Suppressor macrophage (primary cell): ENCODE measurements around the gene LAMC3.
"Not testable (repeated sequence)": the region's sequence is repeated elsewhere in the genome, so short reads cannot be mapped to it uniquely, and the experiment has no call there.

ENCODE experiments used
- DNase-seq, 4 experiments: peaks; one replicate each; pipeline ENCODE4 v3.0.0-alpha.2; 2020 to 2022

Gene LAMC3

DNA sequence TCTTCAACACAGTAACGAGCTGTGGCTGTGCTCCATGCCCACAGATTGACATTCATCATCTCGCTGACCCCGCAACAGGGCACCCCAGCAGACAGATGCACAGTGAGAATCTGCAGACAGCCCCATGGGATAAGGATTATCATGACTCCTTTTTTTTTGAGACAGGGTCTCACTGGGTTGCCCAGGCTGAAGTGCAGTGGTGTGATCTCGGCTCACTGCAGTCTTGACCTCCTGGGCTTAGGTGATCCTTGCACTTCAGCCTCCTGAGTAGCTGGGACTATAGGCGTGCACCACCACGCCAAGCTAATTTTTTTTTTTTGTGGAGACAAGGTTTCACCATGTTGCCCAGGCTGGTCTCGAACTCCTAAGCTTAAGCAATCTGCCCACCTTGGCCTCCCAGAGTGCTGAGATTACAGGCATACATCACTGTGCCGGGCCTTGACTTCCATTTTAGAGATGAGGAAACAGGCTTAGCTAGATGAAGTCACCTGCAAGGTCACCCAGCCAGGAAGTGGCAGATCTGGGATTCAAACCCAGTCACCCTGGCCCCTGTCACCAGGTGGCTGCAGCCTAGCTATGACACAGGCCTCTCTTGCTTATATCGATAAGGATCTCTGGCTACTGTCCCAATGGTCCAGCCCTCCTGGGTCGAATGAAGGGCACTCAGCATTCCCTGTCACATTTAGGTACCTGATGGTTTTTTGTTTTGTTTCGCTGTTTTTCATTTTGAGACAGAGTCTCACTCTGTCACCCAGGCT lies 92.4 kb downstream of the LAMC3 start:
- no peak for DNase-seq

GRCh38 chr9:131103024-131103423 lies 94.0 kb downstream of the LAMC3 start:
- no peak for DNase-seq

DNA sequence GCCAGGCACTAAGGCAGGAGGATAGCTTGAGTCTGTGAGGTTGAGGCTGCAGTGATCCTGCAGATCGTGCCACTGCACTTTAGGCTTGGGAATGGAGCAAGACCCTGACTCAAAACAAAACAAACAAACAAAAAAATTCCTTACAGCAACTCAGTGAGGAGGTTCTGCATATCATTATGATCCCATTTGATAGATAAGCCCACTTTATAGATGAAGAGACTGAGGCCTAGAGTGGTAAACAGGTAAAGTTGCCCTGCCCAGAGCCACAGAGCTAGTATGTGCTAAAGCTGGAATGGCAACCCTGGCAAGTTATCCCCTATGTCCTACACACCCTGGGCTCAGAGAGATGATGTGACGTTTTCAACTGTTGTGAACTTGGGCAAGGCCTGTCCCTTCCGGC lies 94.6 kb downstream of the LAMC3 start:
- no peak for DNase-seq

GRCh38 chr9:131104016-131104740 lies 95.2 kb downstream of the LAMC3 start:
- DNase-seq = no peak

DNA sequence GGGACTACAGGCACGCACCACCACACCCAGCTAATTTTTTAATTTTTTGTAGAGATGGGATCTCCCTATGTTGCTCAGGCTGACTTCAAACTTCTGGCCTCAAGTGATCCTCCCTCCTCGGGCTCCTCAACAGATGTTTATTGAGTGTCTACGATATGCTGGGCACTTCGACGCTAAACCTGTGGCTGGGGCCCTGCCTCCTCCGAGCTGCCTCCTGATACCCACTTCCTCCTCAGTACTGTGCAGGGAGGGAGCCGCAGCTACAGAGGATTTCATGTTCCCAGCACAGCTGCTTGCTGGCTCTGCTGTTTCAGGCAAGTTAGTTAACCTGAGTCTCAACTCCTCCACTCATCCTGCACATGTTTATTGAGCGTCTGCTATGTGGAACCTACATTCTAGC lies 97.0 kb downstream of the LAMC3 start:
- DNase-seq = no peak

- DNase-seq = no peak
Observed at GRCh38 chr9:131107760-131108159, 98.8 kb downstream of the LAMC3 start.

DNA sequence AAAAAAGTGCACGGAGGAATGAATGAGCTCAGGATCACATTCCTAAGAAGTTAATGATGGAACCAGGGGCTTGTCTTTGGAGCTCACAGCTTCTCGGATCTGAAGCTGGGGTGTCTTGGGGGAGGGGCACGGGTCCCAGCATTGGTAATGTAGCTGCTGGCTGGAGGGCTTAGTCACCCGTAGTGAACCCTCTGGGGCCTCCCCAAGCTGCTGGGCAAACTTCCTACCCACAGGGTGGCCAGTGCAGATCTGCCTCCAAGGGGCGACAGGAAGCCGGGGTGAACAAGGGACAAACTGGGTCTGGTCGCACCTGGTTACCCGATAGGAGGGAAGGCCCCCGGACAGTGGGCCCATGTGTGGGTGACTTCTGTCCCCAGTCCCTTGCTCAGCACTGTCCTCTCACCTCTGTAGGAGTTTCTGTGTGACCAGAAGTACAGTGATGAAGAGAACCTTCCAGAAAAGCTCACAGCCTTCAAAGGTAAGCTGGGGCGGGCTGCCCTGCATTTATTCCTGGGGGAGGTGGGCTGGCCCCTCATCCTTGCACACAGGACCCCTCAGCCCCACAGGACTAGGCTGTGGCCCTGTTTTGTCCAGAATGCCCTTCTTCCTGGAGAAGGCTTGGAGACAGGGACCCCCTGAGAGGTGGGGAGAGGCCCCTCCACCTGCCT lies 102.3 kb downstream of the LAMC3 start:
- DNase-seq = no peak

GRCh38 chr9:131111854-131112311 lies 102.9 kb downstream of the LAMC3 start:
- no peak for DNase-seq

- no peak for DNase-seq
Observed at GRCh38 chr9:131112374-131113154, 103.6 kb downstream of the LAMC3 start.

- DNase-seq = no peak
Observed at GRCh38 chr9:131113655-131114054, 104.7 kb downstream of the LAMC3 start.

DNA sequence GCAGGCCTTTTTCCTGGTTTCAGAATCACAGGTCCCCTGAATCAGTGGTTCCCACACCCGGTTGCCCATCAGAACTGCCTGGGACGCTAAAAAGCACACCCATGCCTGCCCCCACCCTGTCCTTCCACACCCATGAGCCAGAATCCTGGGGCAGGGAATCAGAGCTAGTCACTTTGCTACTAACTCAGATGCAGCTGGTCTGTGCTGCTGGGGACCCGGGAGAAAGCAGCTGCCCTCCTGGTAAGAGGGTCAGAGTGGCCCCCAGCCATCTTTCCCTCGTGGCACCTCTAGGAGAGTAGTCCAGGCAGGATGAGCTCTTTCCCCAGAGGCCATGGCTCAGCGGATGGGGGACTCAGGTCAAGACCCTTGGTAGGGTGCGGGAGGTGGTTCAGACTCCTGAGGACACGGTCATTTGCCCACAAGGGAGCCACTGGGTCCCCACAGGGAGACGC lies 105.1 kb downstream of the LAMC3 start:
- no peak for DNase-seq

GRCh38 chr9:131115360-131115742 lies 106.4 kb downstream of the LAMC3 start:
- DNase-seq = not testable (repeated sequence)

GRCh38 chr9:131116281-131117120 lies 107.5 kb downstream of the LAMC3 start:
- no peak for DNase-seq

DNA sequence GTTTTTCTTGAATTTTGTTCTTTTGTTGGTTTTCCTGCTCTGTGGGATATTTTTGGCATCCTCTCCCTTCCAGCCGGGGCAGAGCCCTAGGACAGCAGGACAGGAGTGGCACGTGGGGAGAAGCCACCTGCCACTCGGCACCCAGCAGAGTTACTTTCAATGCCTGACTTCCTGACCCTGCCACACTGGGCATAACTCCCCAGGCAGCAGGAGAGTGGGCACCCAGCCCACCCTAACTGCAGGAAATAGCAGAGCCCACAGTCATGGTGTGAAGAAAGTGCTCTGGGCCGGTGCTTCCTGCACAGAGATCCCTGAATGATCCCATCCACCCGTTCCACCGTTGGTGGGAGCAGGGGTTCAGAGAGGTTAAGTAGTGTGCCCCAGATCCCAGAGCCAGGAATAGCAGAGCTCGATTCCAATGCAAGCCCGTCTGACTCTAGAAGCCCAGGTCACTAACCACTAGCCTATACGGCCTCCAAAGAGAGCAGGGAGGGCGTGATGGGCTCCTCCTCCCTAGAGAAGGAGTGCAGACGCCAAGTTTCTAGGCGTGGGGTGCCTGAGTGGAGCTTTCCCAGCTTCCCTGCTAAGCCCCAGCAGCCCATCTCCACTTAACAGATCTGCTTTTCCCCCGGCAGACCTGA lies 108.3 kb downstream of the LAMC3 start:
- no peak for DNase-seq

GRCh38 chr9:131117762-131118145 lies 108.8 kb downstream of the LAMC3 start:
- DNase-seq = no peak

DNA sequence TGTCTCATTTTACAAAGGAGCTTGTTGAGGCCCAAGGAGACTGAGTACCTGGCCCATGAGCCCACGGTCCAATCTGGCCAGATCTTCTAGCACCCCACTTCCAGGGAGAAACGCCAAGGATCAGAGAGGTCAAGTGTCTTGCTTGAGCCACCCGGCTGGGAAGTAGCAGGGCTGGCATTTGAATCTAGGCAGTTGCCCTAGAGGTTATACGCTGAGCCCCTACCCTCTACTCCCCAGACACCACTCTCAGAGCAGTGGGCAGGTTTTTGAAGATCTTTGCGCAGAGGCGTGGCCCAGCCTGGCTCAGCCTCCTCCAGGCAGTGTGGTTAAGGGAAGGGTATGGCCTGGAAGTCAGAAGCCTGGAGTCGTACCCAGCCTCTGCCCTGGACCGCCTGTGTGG lies 110.6 kb downstream of the LAMC3 start:
- DNase-seq = no peak

DNA sequence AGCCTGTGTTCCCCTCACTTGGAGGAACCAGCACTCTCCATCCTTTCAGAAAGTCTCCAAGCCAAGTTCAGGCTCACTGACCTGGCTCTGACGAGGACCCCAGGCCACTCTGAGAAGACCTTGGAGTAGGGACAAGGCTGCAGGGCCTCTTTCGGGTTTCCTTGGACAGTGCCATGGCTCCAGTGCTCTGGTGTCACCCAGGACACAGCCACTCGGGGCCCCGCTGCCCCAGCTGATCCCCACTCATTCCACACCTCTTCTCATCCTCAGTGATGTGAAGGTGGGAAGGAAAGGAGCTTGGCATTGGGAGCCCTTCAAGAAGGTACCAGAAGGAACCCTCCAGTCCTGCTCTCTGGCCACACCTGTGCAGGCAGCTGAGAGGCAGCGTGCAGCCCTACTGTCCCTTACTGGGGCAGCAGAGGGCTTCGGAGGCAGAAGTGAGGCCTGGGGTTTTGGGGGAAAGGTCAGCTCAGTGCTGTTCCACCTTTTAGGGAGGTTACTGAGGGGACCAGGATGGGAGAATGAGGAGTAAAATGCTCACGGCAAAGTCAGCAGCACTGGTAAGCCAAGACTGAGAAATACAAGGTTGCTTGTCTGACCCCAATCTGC lies 111.8 kb downstream of the LAMC3 start:
- no peak for DNase-seq

DNA sequence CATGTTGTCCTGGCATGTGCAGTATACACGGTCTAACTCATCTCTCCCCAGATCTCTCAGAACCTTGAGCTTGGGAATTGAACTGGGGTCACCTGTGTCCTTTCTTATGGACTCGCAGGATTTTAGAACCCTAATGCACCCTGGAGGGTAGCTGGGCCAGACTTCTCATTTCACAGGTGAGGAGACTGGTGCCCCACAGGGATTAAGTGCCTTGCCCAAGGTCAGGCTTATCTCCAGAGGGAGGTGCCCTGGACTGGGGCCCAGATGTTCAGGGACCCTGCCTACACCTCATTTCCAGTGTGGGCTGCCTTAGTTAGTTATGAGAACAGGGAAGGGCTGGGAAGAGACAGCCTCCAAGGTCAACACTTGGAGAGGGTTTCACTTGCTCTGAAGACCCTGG lies 112.4 kb downstream of the LAMC3 start:
- no peak for DNase-seq

- no peak for DNase-seq
Observed at GRCh38 chr9:131122158-131122557, 113.2 kb downstream of the LAMC3 start.

DNA sequence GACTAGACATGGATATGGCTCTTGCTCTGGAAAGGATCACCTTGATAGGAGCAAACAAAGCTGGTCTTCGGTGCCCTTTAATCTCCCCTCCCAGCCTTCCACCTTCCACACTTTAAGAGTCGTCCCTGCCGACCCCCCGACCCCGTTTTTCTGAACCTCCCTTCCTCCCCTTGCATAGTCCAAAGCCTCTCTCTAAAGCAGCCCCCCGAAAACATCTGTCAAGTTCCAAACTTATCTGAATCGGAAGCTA lies 116.0 kb downstream of the LAMC3 start:
- no peak for DNase-seq
